Epidermal melanocyte (primary cell): ENCODE data around the gene USP13.
A peak's percentile ranks its signal among the peaks of the same experiment; 100 is the strongest.
"Not testable (repeated sequence)": the region's sequence is repeated elsewhere in the genome, so short reads cannot be mapped to it uniquely, and the experiment has no call there.

Experiments used
- DNase-seq: peaks from one replicate; pipeline ENCODE4 v3.0.0; 2011; ENCODE audit warnings: low spot score; ENCODE audit not compliant: insufficient read length

USP13 gene

GRCh38 chr3:179732661-179733348, 80.0 kb downstream of the USP13 start:
- no peak for DNase-seq

DNA sequence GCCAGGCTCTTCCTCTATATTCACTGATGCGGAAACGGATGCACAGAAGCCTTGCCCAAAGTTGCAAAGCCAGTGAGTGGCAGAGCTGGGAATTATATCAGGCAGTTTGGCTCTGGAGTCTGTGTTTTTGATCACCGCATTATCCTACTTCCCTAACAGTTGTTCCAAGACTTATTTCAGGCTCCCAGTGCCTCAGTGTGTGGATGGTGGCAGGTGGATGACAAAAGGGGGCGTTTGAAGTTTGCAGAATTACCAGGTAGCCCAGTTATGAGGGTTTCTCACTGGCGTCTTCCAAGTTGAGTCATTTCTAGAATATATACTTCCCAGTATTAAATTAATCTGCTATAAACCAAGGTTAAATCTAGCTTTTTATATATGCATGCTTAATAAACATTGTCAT, 81.0 kb downstream of the USP13 start:
- no peak for DNase-seq

- no peak for DNase-seq
Measured at GRCh38 chr3:179734497-179735281, 81.8 kb downstream of the USP13 start.

DNA sequence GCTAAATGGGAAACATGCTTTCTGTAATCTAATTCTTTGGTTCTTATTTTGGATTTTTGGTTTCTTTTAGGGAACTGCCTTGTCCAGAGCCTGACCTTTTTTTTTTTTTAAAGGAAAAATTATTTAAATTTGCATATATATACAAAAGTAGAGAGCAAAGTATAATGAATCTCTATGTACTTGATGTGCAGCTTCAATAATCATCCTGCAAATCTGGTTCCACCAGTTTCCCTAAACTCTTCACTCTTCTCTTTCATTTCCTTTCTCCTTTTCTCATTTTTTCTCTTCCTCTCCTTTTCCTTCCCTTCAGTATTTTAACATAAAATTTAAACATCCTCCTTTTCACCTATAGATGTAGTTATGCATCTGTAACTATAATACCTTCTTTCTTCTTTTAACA, 82.5 kb downstream of the USP13 start:
- no peak for DNase-seq

- no peak for DNase-seq
Measured at GRCh38 chr3:179738998-179739397, 86.2 kb downstream of the USP13 start.

- no peak for DNase-seq
Measured at GRCh38 chr3:179739816-179740594, 87.2 kb downstream of the USP13 start.

DNA sequence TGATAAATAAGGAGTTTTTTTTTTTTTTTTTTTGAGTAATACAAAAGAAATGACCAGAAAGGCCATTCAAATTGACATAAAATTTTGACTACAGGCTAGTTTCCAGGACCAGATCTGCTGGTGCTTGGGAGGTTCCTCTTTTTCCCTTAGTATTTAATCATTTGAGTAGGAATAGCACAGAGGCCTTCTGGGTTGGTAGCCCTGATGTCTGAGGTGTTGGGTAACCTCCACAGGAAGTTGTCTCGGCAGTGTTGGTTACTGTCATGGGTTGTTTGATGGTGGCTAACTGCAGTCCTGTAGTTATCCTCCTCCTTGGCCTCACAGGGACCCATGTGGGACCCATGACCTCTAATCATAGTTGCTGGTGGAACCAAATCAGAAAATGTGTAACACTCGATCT, 91.1 kb downstream of the USP13 start:
- no peak for DNase-seq

- no peak for DNase-seq
Measured at GRCh38 chr3:179744667-179745066, 91.8 kb downstream of the USP13 start.

DNA sequence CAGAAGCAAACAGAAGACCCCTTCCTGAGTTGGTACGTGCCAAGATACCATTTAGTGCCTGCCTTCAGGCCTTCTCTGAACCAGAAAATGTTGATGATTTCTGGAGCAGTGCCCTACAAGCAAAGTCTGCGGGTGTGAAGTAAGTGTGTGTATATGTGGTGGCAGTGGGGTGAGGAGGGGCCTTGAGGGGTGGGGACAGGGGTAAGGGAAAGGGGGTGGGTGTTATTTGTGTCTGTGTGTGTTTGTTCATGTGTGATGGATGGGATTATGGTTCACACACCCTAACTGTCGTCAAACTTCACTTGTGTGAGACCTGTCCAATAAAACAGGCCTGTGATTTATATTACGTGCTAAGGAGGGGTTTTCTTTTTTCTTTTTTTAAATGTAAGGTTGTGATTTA, 92.2 kb downstream of the USP13 start:
- no peak for DNase-seq

DNA sequence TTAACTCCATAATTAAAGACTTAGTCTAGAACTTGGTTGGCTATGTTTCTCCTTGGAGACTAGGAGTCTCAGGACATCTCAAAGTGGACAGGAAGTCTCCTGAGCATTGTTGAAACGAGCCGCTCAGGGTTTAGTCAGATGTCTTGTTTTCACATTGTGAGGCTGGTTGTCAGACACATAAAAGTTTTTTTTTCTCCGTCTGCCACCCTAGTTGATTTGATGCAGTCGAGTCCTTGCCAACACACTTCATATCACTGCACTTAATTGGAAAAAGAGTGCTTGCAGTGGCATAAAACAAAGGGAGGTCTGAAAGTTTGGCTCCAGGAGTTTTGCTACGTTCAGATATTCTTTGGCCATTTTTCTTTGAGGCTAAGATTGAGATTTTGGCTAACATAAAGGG, 92.9 kb downstream of the USP13 start:
- DNase-seq, result no peak

GRCh38 chr3:179750720-179751328, 98.0 kb downstream of the USP13 start:
- no peak for DNase-seq

- no peak for DNase-seq
Measured at GRCh38 chr3:179760944-179761343, 108.1 kb downstream of the USP13 start.

DNA sequence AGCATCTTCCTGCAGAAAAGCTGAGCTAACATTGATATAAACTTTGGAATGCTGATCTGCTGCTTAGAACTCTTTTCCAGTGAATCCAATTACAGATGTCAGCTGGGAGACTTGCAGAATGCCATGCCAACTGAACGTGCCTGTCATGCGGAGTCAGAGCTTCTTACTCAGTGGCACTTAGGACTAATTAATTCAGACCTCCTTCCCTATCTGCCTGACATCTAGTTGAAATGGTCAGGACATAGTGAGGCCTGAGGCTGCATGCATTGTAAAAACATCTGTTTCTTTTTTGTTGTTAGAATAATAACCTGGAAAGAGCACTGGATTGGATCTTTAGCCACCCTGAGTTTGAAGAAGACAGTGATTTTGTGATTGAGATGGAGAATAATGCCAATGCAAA, 112.6 kb downstream of the USP13 start:
- DNase-seq, result no peak

DNA sequence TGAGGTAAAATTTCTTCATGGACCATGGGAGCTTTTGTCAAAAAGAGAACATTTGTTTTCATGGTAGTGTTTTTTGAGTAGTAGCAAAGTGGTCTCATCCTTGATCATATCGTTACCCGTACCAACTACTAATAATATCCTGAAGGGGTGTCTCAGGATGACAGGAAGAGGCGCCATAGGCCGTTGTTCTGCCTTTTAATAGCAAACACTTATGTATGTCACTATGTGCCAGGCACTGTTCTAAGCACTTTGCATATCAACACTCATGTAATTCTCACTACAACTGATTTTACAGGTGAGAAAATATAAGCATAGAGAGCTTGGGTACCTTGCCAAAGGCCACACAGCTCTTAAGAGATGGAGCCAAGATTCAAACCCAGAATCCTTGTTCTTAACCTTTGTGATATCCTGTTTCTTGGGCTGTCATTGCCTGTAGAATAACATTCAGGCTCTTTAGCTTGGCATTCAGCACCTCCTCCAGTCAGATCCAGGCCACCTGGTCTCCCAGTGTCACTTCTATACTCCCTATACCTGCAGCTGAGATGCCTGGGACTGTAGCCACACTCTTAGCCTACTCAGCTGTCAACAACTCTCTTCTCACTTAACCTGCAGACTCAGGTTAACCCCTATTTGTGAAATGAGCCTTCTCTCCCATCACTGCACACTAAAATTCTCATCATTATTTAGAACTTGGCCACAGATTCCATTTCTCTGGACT, 113.7 kb downstream of the USP13 start:
- no peak for DNase-seq

- DNase-seq, result peak; percentile 72
Measured at GRCh38 chr3:179768080-179768479, 115.2 kb downstream of the USP13 start.

GRCh38 chr3:179769411-179770247, 116.8 kb downstream of the USP13 start:
- DNase-seq, result no peak

DNA sequence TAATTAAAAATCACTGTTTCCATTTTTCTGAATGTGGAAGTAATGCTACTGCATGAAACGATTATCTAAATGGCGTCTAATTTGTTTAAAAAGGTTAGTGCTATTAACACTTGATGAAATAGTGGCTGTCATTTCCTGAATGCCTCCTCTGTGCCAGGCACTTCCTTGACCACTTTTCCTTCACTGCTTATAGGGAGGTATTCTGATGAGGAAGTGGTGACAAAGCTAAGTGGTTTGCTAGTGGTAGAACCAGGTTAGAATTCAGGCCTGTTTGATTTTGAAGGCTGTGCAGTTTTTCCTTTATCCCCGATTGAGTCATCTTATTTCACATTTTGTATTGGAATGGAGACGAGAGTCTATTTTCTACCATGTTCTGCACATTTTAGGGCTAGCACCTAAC, 119.0 kb downstream of the USP13 start:
- DNase-seq, result no peak

- DNase-seq, result no peak
Measured at GRCh38 chr3:179772297-179772696, 119.5 kb downstream of the USP13 start.

DNA sequence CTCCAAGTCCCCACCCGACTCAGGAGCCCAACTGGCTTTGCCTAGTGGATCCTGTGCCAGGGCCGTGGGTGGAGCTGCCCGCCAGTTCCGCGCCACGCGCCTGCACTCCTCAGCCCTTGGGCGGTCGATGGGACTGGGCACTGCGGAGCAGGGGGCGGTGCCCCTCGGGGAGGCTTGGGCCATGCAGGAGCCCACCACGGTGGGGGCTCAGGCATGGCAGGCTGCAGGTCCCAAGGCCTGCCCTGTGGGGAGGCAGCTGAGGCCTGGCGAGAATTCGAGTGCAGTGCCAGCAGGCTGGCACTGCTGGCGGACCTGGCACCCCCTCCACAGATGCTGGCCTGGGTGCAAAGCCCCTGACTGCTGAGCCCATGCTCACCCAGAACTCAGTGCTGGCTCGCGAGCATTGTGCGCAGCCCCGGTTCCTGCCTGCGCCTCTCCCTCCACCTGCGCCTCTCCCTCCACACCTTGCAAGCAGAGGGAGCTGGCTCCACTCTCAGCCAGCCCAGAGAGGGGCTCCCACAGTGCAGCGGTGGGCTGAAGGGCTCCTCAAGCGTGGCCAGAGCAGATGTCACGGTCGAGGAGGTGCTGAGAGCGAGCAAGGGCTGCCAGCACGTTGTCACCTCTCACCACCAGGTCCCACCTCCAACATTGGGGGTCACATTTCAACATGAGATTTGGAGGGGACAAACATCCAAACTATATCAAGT, 122.7 kb downstream of the USP13 start:
- DNase-seq, result no peak

DNA sequence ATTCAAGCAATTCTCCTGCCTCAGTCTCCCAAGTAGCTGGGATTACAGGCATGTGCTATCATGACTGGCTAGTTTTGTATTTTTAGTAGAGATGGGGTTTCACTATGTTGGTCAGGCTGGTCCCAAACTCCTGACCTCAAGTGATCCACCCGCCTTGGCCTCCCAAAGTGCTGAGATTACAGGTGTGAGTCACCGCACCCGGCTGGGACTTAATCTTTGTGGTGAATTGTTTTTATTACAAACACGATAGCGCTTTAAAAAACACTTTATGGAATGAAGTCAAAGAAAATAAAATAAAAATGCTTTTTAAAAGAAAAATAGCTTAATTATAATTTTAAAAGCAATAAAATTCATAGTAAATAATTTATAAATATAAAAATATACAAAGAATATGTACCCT, 130.0 kb downstream of the USP13 start:
- DNase-seq, result not testable (repeated sequence)
